ENCODE results near the gene PLAAT4. TPM values are rescaled to one million over a fixed set of nuclear protein-coding genes. Genes with fewer than 3 reads are reported as not detected.

The PLAAT4 gene
- total and polyA plus RNA-seq, 2 of the 8 experiments (the other 6 are each of a cell fraction or from before 2014, with no cell fraction given) = 2.8 to 4.1 TPM

- Histone ChIP-seq H4K20me1 (replicated peaks in 1 of 2; ENCODE audit: control insufficient read depth in 1 of 2, insufficient read depth in 2 of 2, low read length in 2 of 2) (no peaks in the 10 kb centered on the region), H3K79me2 (ENCODE audit: control insufficient read depth in 1 of 2, insufficient read depth in 2 of 2, low read length in 2 of 2) (no peaks in the 10 kb centered on the region), H3K27me3 (replicated peaks in 1 of 4; ENCODE audit: control insufficient read depth in 3 of 4, extremely low read depth in 1 of 4, insufficient read depth in 3 of 4, low read length in 3 of 4) (no peaks in the 10 kb centered on the region), H2BK20ac (ENCODE audit: low read length) (peak overlapping the region; percentile 87), H2BK15ac (ENCODE audit: low read length) (peak overlapping the region; percentile 55; the same call in 1 of the 2 replicates), H2AK5ac (ENCODE audit: low read depth, low read length) (peak overlapping the region; percentile 5; the same call in 1 of the 2 replicates), H2BK5ac (ENCODE audit: low read depth, low read length) (peak overlapping the region; percentile 14; the same call in 1 of the 2 replicates), H3K14ac (ENCODE audit: insufficient read length) (no peak overlapping the region), H4K8ac (ENCODE audit: extremely low read depth, insufficient read depth, low read length) (no peak overlapping the region; the same call in 1 of the 2 replicates), H3K23me2 (ENCODE audit: low read depth, low read length) (no peaks in the 10 kb centered on the region), H4K91ac (replicated peaks; ENCODE audit: insufficient read length, low read length) (peak overlapping the region; percentile 81), H3K18ac (ENCODE audit: extremely low read depth, low read length) (peak overlapping the region; percentile 51), H3K27ac (ENCODE audit: low read depth, low read length) (no peak overlapping the region), H3K4me1 (replicated peaks in 1 of 4; ENCODE audit: control insufficient read depth in 3 of 4, insufficient read depth in 4 of 4, low read length in 3 of 4) (peaks cover 10 to 19% (median 15%) of the 10 kb centered on the region in 4 experiments), H3K4me2 (ENCODE audit: insufficient read depth in 1 of 2, low read depth in 2 of 2, low read length in 2 of 2) (no peak overlapping the region), H3K79me1 (ENCODE audit: low read depth, low read length) (no peaks in the 10 kb centered on the region), H3K9ac (replicated peaks in 1 of 4; ENCODE audit: extremely low read depth in 1 of 4, low read depth in 3 of 4, low read length in 3 of 4) (no peak overlapping the region), H3K56ac (replicated peaks; ENCODE audit: insufficient read length, low read depth, low read length) (no peak overlapping the region), H3K23ac (ENCODE audit: insufficient read length) (no peak overlapping the region), H3K4me3 (ENCODE audit: extremely low read depth in 1 of 4, insufficient read depth in 2 of 4, low read depth in 3 of 4, low read length in 4 of 4) (no peak overlapping the region), H3K4ac (replicated peaks; ENCODE audit: insufficient read length, low read depth, low read length) (no peak overlapping the region), H2BK12ac (ENCODE audit: low read depth, low read length) (peak overlapping the region; percentile 90; the same call in 1 of the 2 replicates), H3K9me3 (ENCODE audit: insufficient read depth in 2 of 2, low read depth in 1 of 2, low read length in 1 of 2) (no peaks in the 10 kb centered on the region), H2BK120ac (replicated peaks; ENCODE audit: low read depth, low read length) (peak overlapping the region; percentile 35), H2AFZ (ENCODE audit: low read length) (no peak overlapping the region), H4K5ac (ENCODE audit: insufficient read length, low read depth, low read length) (peak overlapping the region; percentile 24), H3K36me3 (ENCODE audit: control insufficient read depth in 2 of 4, insufficient read depth in 4 of 4, low read length in 3 of 4) (0 out of 8 replicates have a peak, but pooled peaks cover 0 to 3% (median 0%) of the 10 kb centered on the region in 4 experiments)
- FAIRE-seq (no peak), DNase-seq (ENCODE audit: low read depth in 1 of 2, low spot score in 2 of 2) (no peak)
- ChIA-PET POLR2A (ENCODE audit: partially characterized antibody) (interaction anchor here (1.3 to 3.0 kb wide), 3 partner anchors 12 to 24 kb away, joined by 5 to 17 read pairs (median 9); partner anchors contain the start of gene PLAAT5), CTCF (ENCODE audit: partially characterized antibody) (interaction anchor here (0.6 to 8.2 kb wide), 4 partner anchors 15 to 372 kb away, joined by 3 to 97 read pairs (median 29); partner anchors contain the start of gene PLAAT5)
- 92% methylated on average over 4 of the region's 4 CpGs; no CpG with 5 or more reads in 1 of the 2 experiments for WGBS, 2 experiments (ENCODE audit: extremely low coverage in 1 of 2, insufficient coverage in 1 of 2, insufficient read length in 1 of 2, insufficient replicate concordance in 2 of 2, low coverage in 1 of 2, low lambda C conversion rate in 2 of 2, missing lambda C conversion rate in 1 of 2)
- TF ChIP-seq TBP (IDR thresholded peaks at IDR 0.05; ENCODE audit: low read depth, low read length) = no peak
- TF ChIP-seq KDM1A (IDR thresholded peaks at IDR 0.05; ENCODE audit: borderline replicate concordance, low read length) = peak; percentile 12; the same call in 1 of the 2 replicates
- no peak for TF ChIP-seq CHD2 (IDR thresholded peaks at IDR 0.05; ENCODE audit: low read length)
- TF ChIP-seq SP1 (IDR thresholded peaks at IDR 0.05; ENCODE audit: low read depth, low read length) = no peak
These were observed 31.5 kb upstream of the PLAAT4 start for GRCh38 chr11:63504933-63505586.

Measured in H1 (cell line).